KMS-11 (cell line): ENCODE results near the gene COPS4.
"Not testable (repeated sequence)": the region's sequence is repeated elsewhere in the genome, so short reads cannot be mapped to it uniquely, and the experiment has no call there.

Experiments used
- H2AFZ ChIP-seq: fragments of 200-600 bp; sonication (generic); 2 replicates; pipeline ENCODE4 v1.6.1; 2016; ENCODE audit warnings: antibody characterized with exemption, mixed run types, low read depth
- H3K27ac ChIP-seq: fragments of 200-600 bp; sonication (generic); 2 replicates; pipeline ENCODE4 v1.6.1; 2016; ENCODE audit warnings: mild to moderate bottlenecking, mixed run types
- H3K27me3 ChIP-seq: fragments of 200-600 bp; sonication (generic); 2 replicates; pipeline ENCODE4 v1.6.1; 2017; ENCODE audit warnings: mild to moderate bottlenecking, low read depth, mixed run types, moderate library complexity; ENCODE audit not compliant: insufficient read depth
- H3K36me3 ChIP-seq: fragments of 200-600 bp; sonication (generic); 2 replicates; pipeline ENCODE4 v1.6.1; 2017; ENCODE audit warnings: mild to moderate bottlenecking, mixed run types; ENCODE audit not compliant: insufficient read depth
- H3K4me1 ChIP-seq: fragments of 200-600 bp; sonication (generic); 2 replicates; pipeline ENCODE4 v1.6.1; 2016; ENCODE audit warnings: mild to moderate bottlenecking, low read depth, mixed run types; ENCODE audit not compliant: poor library complexity, severe bottlenecking
- H3K4me2 ChIP-seq: fragments of 200-600 bp; sonication (generic); 2 replicates; pipeline ENCODE4 v1.7.0; 2016; ENCODE audit warnings: mild to moderate bottlenecking, mixed run types
- H3K4me3 ChIP-seq: fragments of 200-600 bp; sonication (generic); IDR thresholded peaks from 2 replicates; pipeline ENCODE4 v1.6.1; 2017; ENCODE audit warnings: low read depth, low read length, mixed read lengths; ENCODE audit not compliant: insufficient read depth
- H3K79me2 ChIP-seq: fragments of 200-600 bp; sonication (generic); 2 replicates; pipeline ENCODE4 v1.6.1; 2016; ENCODE audit warnings: low read depth, mixed run types; ENCODE audit not compliant: insufficient read depth
- H3K9ac ChIP-seq: fragments of 200-600 bp; sonication (generic); 2 replicates; pipeline ENCODE4 v1.6.1; 2016; ENCODE audit warnings: mild to moderate bottlenecking, mixed run types
- H4K20me1 ChIP-seq: fragments of 200-600 bp; sonication (generic); 2 replicates; pipeline ENCODE4 v1.6.1; 2016; ENCODE audit warnings: mild to moderate bottlenecking, mixed run types; ENCODE audit not compliant: insufficient read depth
- TF ChIP-seq, protein P1 (sequence below): fragments of 200-600 bp; sonication (generic); conservative IDR thresholded peaks from 2 replicates; pipeline ENCODE4 v1.6.1; 2017; ENCODE audit warnings: low read depth, mild to moderate bottlenecking, antibody characterized with exemption, low read length, moderate library complexity, mixed read lengths

COPS4 gene

DNA sequence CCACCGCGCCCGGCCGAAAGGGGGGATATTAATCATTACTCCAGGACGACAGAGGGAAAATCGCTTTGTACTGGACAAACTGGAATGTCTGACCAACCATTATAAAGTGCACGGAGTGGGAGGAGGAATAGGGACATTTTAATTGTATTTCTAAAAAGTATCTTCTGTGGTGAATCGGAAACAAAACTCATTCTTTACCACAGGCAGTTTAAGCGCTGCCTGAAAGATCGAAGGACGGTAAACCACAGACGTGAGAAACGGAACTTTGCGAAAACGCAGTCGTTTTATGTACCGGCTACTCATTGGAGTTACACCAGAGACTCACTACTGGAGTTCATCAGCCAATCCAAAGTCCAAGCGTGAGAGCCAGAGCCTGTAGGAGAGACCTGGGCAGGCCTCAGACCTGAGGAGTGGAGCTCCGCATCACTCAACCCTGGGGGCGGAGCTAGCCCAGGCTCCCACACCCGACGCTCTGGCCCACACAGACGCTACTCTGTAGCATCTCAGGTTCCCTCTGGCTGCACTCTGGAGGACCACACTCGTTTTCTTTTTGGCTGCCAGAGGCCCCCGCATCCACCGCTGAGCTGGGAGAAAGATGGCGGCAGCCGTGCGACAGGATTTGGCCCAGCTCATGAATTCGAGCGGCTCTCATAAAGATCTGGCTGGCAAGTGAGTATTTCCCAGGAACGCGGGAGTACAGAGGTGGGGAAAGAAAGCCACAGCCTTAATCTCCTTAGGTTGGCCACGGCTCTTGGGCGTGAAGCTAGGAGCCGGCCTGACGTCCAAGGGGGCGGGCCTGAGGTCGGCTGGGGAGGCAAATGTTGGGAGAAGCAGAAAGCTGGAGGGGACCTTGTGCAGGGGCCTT, at the start of gene COPS4:
Gene COPS4, plus strand, starts transcription at position 554 of the 865 bp plus-strand sequence. Its CDS starts 42 bp downstream, at position 596.
- Histone ChIP-seq H3K27me3 (no peaks in the 10 kb centered on the region), H3K4me2 (peak within 1 kb of the TSS; percentile 77), H2AFZ (peak within 1 kb of the TSS; percentile 84), H3K4me3 (peak within 1 kb of the TSS; percentile 80), H3K79me2 (peaks cover 44% of the 10 kb centered on the region), H4K20me1 (no peaks in the 10 kb centered on the region), H3K27ac (peak within 1 kb of the TSS; percentile 86), H3K4me1 (peaks cover 17% of the 10 kb centered on the region), H3K9ac (peak within 1 kb of the TSS; percentile 75; the same call in 1 of the 2 replicates), H3K36me3 (no peaks in the 10 kb centered on the region)
- TF ChIP-seq, protein P1, sequence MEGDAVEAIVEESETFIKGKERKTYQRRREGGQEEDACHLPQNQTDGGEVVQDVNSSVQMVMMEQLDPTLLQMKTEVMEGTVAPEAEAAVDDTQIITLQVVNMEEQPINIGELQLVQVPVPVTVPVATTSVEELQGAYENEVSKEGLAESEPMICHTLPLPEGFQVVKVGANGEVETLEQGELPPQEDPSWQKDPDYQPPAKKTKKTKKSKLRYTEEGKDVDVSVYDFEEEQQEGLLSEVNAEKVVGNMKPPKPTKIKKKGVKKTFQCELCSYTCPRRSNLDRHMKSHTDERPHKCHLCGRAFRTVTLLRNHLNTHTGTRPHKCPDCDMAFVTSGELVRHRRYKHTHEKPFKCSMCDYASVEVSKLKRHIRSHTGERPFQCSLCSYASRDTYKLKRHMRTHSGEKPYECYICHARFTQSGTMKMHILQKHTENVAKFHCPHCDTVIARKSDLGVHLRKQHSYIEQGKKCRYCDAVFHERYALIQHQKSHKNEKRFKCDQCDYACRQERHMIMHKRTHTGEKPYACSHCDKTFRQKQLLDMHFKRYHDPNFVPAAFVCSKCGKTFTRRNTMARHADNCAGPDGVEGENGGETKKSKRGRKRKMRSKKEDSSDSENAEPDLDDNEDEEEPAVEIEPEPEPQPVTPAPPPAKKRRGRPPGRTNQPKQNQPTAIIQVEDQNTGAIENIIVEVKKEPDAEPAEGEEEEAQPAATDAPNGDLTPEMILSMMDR, result no peak

DNA sequence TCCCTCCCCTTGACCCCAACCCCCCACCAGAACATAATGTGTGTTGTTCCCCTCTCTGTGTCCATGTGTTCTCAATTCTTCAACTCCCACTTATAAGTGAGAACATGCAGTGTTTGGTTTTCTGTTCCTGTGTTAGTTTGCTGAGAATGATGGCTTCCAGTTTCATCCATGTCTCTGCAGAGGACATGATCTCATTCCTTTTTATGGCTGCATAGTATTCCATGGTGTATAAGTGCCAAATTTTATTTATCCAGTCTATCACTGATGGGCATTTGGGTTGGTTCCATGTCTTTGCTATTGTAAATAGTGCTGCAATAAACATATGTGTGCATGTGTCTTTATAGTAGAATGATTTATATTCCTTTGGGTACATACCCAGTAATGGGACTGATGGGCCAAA, 47.5 kb upstream of the COPS4 start:
- H3K27me3 ChIP-seq, H3K27ac ChIP-seq: not testable (repeated sequence)
- H3K4me1 ChIP-seq, result peaks cover 34% of the 10 kb centered on the region

DNA sequence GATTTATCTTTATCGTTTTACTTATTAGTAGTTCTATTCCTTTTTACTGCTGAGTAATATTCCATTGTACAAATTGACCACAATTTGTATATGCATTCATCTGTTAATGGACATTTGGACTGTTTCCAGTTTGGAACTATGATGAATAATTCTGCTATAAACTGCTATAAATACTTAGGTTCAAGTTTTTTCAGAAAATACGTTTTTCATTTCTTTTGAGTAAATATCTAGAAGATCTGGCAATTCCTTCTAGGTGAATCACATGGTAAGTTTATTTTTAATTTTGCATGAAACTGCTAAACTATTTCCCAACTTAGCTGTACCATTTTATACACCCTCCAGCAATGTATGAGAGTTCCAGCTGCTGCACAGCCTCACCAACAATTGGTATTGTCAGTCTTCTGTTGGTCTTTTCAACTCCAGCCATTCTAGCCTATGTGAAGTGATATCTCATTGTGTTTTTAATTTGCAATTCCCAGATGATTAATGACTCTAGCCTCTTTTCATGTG, 46.6 kb upstream of the COPS4 start:
- Histone ChIP-seq H2AFZ (no peak overlapping the region), H3K27ac (no peak overlapping the region), H3K27me3 (no peaks in the 10 kb centered on the region), H3K9ac (no peak overlapping the region), H4K20me1 (peaks cover 14% of the 10 kb centered on the region; the same call in 1 of the 2 replicates), H3K4me1 (peaks cover 34% of the 10 kb centered on the region), H3K4me2 (no peak overlapping the region), H3K36me3 (no peaks in the 10 kb centered on the region), H3K4me3 (no peak overlapping the region), H3K79me2 (peaks cover 76% of the 10 kb centered on the region)
- TF ChIP-seq, protein P1, result no peak

More for the DNA sequence above, 47.5 kb upstream of the COPS4 start:
- not testable (repeated sequence) for H3K4me2 ChIP-seq, H3K9ac ChIP-seq, H3K36me3 ChIP-seq, H3K4me3 ChIP-seq, H2AFZ ChIP-seq
- H3K79me2 ChIP-seq, result peaks cover 71% of the 10 kb centered on the region
- H4K20me1 ChIP-seq, result peaks cover 14% of the 10 kb centered on the region; the same call in 1 of the 2 replicates

DNA sequence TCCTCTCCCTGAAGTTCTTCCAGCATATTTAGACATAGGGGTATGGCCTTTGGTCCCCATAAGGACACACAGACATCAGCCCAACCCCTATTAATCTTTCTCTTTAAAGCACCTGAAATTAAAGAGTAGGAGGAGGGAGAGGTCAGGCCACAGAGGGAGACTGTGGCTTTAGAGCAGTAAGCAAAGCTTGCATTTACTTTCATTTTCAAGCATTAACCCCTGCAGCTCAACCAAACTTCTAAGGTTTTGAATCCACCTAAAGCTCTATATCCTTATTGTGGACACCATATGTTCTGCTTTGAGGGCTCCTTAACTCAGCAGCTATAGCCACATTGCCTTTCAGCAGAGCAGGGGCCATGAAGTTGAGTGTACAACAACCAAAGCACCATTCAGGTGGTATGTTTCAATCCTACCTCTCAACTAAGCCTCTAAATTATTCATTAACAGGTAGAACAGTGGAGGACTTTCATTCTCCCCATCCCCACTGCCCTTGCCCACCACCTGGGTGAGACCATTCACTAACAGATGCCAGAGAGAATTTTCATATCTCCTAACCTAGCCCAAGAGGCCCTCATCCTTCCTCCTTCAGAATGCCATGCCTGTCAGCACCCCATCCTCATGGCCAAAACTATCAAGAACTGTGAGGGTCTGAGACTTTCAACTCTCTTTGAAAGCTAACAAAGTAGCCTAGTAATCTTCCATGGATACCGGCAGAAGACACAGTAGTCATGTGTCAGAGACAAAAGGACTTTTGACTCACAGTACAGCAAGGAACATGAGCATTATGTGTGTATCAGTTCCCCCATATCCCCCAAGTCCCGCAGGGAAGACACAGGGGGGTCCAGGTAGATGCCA, 45.2 kb upstream of the COPS4 start:
- Histone ChIP-seq H2AFZ (no peak overlapping the region), H3K4me2 (peak overlapping the region; percentile 55), H3K4me1 (peaks cover 30% of the 10 kb centered on the region), H4K20me1 (peaks cover 14% of the 10 kb centered on the region; the same call in 1 of the 2 replicates), H3K27me3 (no peaks in the 10 kb centered on the region), H3K36me3 (no peaks in the 10 kb centered on the region), H3K4me3 (no peak overlapping the region), H3K27ac (no peak overlapping the region), H3K9ac (no peak overlapping the region), H3K79me2 (peaks cover 90% of the 10 kb centered on the region)
- TF ChIP-seq, protein P1, result no peak
